Ureter (tissue), 1 donor: Measurements from ENCODE around the gene AKT3. TPM values are rescaled to one million over a fixed set of nuclear protein-coding genes. Genes with fewer than 3 reads are reported as not detected.

Source experiments
- DNase-seq: peaks from one replicate; pipeline ENCODE4 v3.0.0-alpha.2; 2020; ENCODE audit warnings: low spot score
- total RNA-seq: library from RNA; stranded (reverse); gene quantifications from one replicate; pipeline ENCODE4 v1.2.4, GENCODE V29; 2023
- donor health status: DM: yes; HTN: yes; CAD: no.

The AKT3 gene
- total RNA-seq, 1 donor from 2014 or later: 82.3 TPM

DNA sequence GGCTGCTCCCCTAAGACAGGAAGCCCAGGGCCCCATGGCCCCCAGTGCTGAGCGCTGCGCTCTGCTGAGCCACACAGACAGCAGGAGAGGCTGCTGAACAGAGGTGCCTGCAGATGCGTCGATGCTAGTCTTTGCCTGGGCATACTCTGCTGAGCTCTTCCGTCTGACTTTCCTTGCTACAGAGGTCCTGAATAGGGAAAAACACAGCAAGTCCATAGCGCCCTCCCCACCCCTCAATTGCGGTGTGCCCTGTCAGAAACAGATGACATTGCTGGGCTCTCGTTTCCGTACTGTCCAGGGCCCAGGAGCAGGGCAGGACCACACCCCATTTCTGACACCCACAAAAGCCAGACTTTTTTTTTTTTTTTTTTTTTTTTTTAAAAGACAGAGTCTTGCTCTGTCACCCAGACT lies 341.7 kb downstream of the AKT3 start:
- DNase-seq: no peak

DNA sequence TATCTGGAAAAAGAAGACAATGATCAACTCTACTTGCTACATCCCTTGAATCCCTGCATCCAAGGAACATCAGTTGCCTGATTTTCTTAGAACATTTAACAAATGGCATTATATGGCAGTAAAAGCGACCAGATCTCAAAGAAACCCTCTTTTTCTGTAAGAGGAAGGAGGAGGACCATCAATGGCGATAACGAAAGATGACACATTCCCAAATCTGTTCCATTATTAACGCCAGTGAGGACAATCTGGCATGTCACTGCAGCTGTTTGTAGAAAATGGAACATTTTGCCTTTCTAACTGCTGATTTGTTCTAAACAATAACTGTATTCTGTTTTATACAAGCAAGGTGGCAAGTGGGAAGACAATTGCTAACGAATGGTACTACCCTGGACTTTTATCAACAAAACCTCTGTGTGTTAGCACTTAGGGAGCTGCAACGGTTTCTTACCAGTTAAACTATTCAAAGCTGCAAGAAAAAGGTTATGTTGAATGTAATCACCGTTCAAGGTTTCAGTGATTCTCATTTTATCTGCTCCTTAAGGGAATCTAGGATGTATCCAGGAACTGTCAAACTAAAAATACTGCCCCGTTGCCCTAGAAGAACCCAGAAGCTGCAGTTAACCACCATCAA lies 342.3 kb downstream of the AKT3 start:
- no peak for DNase-seq

DNA sequence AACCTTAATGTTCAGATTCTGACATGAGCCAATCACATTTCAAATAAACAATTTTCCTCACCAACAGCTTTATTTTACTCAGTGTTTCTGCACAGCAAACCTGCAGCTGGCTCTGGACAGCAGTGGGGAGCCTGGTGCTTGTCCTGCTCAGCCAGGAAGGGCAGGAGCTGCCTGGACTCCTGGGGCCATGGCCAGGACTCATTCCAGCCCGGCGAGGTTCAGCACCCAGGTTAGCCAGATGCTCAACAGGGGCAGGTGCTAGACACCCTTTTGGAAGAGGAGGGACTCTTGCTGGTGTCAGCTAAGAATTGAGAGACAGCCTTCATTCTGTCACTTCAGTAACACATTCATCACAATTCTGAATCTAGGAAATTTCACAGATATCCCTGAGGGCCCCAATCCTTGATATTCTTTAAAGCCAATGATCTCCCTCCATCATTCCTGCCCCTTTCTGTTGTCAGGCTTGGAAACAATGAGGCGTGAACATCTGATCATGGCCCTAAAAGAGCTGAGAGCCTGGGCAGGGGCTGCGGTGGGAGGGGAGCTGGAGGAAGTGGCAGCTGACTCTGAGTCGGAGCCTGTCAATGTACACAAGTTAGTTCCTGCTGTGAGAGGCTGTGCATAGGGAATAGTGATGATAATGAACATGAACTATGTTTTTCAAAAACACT lies 342.9 kb downstream of the AKT3 start:
- DNase-seq: no peak

DNA sequence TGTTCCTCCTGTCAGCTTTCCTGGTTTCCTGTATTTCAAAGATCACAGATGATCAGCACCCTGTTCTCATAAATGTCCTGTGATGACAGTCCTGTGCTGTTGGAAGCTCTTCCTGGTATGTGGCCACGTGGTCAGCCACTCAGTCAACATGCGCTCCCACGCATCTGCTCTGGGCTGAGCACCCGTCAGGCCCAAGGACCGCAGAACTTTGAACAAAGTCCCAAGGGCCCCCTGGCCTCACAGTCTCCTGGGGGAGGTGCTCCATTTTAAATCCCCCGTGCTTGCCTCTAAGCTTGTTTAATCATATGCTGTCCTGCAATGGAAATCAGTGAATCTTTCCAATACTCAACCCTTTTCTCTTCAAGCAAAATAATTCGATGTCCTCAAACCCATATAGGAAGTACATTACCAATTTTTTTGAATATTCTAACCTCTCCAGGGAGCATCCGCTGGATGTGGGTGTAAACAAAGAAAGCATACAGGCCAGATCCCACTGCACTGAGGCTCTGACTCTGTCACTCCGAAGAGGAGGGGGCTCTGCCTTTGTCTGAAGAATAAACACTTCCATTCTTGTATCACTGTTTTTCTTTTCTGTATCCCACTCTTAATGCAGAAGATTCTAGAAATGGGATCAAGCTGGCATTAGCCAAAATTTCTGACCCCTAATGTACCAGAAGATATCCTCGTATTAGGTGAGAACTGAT lies 343.9 kb downstream of the AKT3 start:
- DNase-seq: no peak

DNA sequence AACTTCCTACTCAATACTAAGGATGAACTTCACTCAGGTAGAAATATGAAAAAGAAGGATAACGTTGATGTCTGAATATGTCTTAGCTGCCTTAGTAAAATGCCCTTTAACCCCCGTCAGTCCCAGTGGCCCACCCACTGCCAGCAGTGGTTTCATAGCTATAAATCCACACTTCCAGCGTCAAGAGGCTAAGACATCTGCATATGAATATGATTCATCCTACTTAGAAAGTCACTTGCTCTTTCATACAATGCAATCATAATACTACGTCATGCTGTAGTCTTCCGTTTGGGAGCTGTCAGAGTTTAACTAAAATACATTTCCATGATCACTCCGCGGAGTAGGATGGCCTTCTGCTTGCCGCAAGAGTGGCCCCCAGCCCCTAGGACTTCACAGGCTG lies 346.9 kb downstream of the AKT3 start:
- DNase-seq: no peak

DNA sequence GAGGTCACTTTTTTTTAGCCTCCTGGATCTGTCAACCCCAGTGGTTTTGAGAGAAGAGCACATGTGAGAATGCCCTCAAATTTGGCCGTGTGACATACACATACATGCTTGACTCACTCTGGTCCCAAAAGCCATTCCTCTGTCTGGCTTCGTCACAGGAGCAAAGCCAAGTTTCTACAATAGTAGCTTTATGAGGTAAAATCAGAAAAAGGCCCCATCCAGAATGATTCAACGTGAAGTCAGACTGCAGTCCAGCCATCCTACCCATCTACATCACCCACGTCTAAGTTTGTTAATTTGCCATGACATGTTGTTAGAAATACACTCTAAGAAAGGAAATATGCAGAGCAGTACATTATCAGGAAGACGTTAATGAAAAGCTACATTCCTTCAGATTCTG lies 349.0 kb downstream of the AKT3 start:
- DNase-seq: no peak

DNA sequence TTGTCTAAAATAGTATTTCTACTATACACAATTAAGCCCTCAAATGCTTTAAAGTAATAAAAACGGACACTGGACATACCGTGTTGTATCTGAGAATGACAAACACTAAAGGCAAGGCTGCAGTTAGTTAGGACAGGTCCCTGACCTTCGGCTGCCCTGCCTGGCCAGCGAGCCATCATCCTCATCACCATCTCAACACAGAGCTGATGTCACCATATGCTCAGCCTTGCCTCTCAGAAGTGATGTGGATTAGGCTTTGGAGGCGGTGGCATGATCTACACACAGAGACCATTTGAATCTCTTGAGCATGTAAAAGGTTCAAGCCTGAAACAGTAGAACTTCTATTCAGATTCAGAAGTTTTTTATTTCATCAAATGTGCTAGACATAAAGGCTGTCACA lies 349.5 kb downstream of the AKT3 start:
- no peak for DNase-seq

DNA sequence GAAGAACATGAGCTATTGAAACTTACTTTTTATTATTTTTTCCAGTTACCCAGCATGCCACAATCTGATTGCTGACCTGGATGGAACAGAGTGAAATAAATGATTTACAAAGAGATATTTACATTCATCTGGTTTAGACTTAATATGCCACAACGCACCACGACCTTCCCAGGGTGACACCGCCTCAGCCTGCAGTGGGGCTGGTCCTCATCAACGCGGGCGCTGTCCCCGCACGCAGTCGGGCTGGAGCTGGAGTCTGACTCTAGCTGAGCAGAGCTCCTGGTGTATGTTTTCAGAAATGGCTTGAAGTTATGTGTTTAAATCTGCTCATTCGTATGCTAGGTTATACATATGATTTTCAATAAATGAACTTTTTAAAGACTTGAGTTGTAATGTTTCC lies 350.3 kb downstream of the AKT3 start:
- no peak for DNase-seq

DNA sequence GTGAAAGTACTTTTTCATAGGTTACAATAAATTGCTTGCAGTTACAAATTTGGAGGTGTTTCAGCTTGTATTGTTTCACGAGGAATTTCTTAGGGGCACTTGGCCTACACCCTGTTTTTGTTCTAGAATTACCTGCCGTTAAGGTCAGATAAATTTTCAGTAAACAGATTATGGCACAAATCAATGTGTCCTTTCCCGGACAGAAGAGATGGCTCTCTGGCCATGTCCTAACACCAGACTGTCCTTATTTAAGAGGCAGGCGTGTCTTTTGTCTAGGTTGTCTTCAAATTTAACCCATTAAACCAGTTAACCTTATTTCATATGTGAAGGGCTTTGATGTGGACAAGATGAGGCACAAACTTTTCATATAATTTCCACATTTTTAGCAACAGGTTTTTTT lies 350.8 kb downstream of the AKT3 start:
- no peak for DNase-seq

DNA sequence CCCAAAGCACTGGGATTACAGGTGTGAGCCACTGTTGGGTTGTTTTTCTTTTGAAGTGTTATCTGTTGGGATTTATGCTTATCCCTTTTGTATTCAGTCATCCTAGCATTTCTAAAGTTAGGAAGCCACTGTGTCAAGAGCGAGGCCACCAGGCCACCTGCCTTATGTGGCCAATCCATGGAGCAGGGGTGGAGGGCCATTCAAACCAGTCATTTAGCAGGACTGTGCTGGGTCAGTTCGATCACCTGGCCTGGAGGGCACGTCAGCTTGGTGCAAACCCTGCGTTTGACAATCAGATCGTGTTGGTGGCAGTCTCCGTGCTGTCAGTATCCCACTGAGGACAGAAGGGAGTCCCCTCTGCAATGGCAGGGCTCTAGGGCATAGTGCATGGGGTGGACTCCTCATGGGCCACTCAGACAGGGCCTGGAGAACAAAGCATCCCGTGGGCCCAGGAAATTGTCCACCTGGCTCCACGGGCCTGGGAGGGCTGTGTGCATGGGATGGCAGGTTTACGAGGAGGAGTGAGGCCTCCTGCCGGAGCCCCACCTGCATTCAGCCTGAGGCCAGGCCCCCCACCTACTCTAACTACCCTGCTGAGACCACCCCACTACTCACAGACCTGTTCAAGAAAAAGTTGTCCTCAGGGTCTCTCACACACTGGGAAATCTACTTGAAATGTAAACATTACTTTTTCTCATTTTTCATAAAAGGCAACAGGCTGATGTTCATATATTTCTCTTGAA lies 351.9 kb downstream of the AKT3 start:
- no peak for DNase-seq

DNA sequence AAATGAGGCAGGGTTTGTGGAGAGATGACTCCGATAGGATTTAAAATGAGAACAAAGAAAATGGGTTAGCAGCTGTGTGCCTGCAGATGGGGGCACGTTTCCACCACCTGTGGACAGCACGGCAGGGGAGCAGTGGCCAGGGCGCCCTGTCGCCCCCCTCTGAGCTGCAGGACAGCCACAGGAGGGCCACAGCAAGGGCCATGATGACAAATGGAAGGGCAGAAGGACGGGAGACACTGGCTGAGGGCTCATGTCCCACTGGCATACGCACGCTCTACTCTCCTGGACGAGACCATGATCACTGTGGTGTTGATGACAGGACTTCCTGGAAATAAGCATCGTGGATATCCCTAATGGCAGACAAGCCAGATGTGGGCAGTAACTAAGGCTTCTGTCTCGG lies 353.2 kb downstream of the AKT3 start:
- DNase-seq: peak; percentile 20

DNA sequence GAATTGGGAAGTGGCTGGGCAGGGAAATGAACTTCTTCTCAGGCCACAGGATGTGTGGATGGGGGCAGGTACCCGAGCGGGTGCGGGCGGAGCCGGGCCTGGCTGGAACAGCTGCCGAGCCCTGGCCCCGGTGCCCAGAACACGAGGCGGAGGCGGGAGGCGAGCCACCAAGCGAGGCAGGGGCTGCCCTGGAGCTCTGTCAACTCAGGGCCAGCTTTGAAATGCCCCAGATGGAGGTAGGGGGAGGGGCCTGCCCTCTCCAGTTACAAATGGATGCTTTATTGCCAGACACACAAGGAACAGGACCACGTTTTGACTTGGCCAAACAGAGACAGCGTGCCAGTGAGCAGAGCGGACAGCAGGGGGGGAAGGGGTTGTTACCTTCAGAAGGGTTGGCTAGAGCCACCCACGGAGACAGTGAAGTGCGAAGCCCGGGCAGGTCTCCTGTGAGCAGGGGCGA lies 353.8 kb downstream of the AKT3 start:
- peak; percentile 42 for DNase-seq

DNA sequence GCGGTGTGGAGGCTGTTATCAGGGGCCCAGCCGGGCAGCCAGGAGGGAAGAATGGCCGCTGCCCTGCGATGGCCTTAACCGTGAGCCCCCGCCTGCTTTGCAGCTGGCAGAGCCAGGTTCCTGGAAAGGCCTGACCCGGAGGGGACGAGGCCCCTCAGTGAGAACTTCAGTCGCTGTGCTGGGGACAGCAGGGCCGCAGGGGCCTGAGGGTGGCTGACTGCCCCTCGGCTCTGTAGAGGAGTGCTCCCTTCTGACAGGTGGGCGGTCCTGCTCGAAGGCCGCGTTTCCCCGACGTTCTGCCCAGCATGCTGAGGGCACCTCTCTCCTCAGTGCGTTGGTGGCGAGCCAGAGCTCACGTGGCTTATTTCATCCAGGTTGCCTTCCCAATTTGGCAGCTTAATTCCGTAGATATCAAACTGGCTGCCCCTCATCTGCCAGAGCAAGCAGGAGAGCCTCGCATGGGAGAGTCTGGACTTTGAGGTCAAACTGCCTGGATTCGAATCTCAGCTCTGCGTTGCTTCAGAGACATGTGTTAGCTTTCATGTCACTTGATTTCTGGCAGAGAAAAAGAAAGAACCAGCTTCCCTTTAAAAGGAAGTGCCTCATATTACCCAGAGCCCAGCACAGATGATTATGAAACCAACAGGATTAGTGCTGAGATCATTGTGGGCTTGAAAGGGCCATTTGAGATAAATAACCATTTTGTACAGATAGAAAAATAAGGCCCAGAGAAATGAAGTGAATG lies 354.4 kb downstream of the AKT3 start:
- DNase-seq: peak; percentile 40

DNA sequence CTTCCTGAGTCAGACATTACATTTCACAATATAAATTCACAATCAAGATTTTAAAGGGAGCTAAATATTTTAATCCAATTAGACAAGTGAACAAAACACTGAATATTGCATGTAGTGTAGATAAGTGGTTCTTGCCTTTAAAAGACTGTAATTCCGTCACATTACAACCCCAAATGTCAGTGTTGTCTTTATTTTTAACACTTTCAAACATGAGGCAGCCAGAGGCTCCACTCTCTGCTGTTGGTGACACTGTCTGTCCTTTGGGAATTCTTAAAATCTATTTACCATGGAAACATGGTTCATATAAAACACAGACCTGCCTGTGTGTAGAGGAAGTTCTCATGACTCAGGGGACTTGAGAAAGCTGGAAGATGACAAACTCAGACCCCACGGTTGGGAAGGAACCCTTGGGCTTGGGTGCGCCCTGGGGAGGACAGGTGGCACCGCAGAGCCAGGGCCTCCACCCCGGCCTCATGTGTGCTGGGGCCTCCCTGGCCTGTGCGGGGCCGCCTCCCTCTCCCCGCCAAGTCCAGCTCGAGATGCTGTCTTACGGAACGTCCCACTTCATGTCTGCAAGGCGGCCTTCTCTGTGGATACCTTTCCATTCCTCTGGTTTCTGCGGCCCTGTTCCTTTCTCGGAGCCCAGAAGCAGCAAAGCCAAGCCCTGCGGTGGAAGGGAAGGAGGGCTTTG lies 355.2 kb downstream of the AKT3 start:
- DNase-seq: peak; percentile 38

DNA sequence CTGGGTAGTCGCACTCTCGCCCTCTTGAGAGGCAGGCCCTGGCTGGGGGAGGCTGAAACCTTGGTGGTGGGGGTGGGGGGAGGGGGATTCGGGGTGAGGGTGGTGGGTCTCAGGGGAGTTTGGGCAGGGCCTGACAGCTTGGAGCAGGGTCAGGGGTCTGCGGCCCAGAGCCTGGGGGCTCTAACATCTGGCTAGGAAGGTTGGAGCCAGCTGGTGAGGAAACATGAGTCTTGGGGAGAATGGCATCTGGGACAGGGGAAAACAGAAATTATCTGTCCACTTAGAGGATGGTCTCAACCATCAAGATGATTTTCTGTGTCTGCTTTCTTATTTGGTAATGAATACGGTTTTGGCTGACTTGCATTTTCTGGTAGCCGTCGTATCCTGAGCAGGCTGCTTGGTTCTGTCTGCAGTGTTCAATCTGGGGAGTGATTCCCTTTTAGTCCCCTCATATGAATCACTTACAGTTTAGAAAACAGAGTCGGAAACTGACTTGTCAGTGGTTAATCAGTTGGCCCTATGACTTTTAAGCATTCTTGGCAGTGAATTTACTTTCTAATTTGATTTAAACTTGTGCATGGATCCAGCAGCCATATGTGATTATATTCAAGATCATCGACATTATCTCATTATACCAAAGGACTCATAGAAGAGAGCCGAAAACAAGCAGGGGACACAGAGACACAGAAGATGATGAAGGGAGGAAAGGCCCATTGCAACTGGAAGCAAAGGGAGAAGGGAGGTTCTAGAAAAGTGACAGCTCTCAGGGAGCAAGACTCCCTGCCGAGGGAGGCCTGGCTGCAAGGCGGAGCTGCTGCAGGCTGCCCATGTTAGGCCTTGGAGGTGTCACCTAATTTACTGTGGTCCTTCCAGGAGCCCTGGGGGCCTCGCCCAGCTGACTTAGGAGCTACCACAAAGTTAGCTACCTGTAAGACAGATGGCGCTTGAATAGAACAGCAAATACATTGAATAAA lies 356.6 kb downstream of the AKT3 start:
- peak; percentile 29 for DNase-seq

DNA sequence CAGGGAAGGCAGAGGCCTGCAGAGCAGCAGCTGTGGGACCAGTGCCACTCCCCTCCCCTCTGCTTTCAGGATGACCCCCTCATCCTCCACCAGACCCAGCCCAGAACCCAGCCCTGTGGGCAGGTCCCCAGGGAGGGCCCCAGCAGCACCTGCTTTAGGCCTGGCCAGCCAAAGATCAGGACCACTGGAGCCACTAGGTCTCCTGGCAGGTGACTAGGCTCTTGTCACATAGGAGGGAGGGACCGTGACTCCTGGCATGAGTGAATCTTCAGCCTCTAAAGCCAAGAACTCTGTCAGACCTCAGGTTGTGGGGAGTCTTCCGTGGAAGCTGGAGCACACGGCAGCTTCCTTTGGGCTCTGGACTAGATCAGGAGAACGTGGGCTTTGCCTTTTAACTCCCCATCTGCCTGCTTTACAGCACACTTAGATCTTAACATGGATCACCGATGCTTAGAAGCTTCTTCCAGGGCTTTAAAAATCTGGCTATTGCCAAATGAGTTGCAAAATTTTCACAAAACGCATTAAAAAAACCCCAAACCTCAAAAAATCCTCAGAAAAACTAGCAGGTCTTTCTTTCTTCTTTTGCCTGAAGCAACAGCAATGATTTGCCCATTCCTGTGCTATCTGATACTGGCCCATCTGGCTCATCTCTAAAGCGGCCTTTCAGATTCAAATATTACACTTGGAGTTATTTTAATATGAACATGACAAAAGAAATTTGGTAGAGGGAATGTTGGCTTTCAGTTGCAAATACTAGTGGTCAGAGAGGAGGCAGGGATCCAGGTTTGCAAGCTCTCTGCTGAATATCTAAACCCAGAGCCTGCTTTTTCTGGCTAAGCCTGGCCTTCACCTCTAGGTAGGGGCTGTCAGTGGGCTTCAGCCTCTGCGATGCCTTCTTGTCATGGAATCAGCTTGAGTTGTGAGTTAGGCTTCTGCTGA lies 359.0 kb downstream of the AKT3 start:
- no peak for DNase-seq

DNA sequence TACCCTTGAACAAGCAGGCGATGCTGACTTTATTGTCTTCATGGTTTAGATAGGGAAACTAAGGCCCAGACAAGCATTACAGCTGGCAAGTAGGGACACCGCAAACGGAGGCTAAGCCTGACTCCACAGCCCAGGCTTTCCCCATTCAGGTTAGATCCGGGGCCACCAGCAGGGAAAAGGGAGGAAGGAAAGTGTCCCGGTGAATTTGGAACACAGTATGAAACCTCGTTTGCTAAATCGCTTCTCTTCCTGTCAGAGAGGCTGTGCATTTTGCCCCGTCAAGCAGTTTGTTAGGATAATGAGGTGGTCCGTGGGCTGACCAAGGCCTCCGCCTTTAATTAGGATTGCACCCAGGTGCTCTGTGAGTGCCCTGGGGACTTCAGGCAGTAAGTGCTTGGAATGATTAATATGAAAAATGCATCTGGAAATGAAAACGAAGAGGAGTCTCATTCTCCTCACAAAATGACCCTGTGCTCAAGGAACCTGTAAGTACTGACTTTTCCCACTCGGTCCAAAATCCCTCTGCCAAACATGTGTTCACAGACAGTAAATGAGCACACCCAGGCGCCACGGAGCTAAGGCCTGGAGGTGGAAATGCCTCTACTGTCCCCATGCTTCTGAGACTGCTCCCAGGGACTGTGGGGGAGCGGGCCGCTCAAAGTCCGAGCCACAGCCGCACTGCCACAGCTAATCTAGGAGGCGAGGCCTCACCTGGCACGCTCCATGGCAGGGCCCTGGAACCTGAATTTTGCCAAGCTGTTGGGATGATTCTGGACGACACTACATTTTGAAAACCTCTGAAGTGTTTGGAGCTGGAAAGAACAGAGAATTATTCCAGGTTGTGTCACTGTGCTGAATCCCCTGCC lies 360.1 kb downstream of the AKT3 start:
- DNase-seq: no peak

DNA sequence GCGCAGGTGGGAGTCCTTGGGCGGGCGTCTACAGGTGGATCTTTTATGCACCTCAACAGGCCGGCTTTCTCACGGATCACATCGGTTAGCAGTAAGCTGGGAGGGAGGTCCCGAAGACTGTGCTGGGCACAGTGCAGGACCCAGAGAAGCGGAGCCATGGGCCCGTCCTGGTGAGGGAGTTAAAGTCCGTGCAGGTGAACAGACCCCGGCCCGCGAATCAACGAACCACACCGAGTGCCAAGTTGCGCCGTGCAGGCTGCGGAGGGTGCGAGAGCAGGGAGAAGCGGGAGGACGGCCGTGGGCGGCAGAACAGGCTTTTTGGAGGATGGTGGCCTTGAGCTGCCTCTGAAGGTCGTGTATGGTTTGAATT lies 360.9 kb downstream of the AKT3 start:
- no peak for DNase-seq
